GM21515 (cell line): ENCODE measurements around the gene EFEMP2.
A peak's percentile ranks its signal among the peaks of the same experiment; 100 is the strongest.
"Not testable (repeated sequence)": the region's sequence is repeated elsewhere in the genome, so short reads cannot be mapped to it uniquely, and the experiment has no call there.

Experiments
- ATAC-seq: cut with Tn5 transposase; IDR thresholded peaks from one replicate; pipeline ENCODE4 v1.9.1; 2021; ENCODE audit not compliant: unreplicated experiment

Gene EFEMP2

DNA sequence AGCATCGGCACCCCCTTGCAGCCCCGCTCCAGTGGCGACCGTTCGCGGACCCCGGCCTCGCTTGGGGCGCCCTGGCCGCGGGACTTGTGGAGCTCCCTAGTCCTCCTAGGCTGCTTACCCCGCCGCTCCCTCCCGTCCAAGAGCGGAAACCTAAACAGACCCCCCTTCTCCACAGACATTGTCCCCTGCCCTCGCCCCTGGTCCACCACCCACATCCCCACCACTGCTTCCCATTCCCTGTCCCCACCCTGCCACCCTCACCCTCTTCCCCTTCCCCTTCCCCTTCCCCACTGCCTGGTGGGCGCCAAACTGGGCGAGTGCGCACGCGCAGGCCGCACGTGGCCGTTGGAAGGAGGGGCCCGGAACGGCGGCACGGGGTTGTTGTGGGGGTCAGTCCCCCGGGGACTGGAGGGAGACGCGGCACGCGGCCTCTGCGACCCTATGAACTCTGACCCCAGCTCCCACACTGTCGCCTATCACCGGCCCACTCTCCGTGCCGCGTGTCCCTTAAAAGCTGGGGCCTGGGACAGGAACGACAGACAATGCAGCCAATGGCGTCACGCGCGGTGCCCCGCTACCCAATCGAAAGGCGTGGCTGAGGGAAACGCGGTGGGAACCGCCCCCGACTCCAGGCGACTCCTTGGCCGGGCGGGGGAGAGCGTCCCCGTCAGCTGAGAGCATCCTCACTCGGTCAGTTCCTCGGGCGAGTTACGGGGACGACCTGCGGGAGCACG is 39.1 kb downstream of the EFEMP2 start, which contains the start of gene SNX32:
TSS of gene SNX32 (plus strand) at position 667 of the 734 bp plus-strand sequence. CDS start 103 bp downstream, outside the sequence.
- ATAC-seq, result peak; percentile 90

DNA sequence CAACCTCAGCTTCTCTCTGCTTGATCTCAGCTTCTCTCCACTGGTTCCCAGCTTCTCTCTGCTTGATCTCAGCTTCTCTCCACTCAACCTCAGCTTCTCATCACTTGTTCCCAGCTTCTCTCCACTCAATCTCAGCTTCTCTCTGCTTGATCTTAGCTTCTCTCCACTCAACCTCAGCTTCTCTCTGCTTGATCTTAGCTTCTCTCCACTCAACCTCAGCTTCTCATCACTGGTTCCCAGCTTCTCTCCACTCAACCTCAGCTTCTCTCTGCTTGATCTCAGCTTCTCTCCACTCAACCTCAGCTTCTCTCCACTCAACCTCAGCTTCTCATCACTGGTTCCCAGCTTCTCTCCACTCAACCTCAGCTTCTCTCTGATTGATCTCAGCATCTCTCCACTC is 40.4 kb downstream of the EFEMP2 start:
- ATAC-seq, result not testable (repeated sequence)

DNA sequence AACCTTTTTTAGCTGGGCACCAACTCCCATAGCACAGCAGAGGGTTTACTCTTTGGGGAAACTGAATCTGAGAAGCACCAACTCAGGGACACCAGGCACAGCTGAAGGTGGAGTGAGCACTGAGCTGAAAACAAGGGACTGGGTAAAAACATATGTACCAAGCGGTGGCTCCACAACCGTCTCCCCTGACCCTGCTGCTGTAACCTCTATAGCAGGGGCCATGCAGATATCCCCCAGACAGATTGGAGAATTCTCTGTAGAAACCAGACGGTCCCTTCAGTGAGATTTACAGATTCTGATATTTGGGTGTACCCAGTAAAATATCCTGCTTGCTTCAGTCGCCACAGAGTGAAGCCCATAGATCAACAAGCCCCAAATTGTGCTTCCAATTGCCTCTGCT is 43.1 kb downstream of the EFEMP2 start:
- no peak for ATAC-seq

DNA sequence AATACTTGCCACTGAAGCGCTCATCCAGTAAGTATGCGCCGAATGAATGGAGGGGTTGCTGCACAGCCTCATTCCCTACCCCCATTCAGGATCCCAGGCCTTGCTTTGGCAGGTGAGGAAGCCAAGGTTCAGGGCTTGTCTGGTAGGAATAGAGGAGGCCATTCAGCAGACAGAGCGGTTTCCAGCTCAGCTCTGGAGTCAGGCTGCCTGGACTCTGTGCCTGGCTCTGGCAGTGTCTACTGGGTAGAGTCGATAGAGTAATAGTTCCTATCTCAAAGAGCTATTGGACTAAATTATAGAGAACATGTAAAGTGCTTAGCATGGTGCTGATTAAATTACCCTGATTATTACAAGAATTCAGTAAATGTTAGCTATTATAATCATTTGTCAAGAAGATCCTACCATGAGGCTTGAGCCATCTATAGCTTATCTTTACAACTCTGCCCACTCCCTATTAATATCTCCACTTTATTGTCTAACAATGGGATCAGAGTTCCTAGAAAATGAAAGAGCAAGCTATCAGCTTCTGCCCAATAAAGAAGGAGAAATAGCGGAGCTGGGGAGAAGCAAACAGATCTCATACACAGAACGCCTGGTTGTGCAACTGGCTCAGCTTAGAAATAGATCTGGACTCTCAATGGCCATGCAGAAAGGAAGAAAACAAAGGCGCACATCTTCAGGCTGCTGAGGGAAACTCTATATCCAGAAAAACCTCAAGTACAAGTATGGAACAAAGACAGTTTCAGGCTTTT is 45.4 kb downstream of the EFEMP2 start:
- ATAC-seq, result no peak

DNA sequence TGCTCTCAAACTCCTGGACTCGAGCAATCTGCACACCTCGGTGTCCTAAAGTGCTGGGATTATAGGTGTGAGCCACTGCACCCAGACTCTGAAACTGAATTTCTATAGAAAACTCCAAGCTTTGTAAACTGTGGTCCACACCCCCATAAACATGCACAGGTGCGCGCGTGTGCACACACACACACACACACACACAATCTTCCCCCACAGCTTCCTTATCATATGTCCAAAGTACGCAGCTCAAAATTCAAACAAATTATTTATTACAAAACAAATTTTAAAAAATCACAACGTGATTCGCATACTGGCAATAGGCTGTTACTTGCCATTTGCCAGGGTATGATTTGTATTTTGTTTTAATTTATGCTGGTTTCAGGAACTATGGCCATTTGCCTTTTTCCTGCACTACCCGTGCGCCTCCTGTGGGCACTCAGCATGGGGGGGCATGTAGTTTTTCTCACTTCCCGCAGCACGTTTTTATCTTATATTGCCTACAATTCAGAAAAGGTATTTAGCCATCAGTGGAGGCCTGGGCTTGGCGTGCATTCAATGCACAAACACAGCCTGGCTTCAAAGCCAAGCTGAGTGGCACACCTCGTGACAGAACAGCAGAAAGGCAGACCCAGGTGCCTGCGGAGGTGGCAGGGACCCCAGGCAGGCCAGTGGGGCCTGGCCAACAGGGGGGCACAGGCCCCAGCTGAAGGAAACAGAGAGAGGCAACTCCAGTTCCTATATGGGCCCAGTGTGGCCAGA is 49.6 kb downstream of the EFEMP2 start:
- ATAC-seq, result no peak

DNA sequence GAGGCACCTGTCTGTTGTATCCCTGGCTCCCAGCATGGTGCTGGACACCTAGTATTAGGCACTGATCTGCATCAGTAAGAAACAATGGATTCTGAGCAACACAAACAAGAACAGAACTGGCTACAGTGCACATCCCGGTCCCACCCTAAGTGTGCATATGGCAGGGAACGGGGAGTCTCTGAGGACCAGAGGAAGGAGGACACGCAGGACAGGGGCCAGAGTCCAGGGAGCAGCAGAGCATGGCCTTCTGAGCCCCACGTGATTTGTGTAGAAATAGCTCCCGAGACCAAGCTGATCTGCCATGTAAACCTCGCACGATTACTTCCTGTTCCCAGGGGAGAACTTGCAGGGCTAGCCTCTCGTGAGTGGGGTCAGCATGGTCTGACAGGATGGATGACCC is 51.5 kb downstream of the EFEMP2 start:
- no peak for ATAC-seq

DNA sequence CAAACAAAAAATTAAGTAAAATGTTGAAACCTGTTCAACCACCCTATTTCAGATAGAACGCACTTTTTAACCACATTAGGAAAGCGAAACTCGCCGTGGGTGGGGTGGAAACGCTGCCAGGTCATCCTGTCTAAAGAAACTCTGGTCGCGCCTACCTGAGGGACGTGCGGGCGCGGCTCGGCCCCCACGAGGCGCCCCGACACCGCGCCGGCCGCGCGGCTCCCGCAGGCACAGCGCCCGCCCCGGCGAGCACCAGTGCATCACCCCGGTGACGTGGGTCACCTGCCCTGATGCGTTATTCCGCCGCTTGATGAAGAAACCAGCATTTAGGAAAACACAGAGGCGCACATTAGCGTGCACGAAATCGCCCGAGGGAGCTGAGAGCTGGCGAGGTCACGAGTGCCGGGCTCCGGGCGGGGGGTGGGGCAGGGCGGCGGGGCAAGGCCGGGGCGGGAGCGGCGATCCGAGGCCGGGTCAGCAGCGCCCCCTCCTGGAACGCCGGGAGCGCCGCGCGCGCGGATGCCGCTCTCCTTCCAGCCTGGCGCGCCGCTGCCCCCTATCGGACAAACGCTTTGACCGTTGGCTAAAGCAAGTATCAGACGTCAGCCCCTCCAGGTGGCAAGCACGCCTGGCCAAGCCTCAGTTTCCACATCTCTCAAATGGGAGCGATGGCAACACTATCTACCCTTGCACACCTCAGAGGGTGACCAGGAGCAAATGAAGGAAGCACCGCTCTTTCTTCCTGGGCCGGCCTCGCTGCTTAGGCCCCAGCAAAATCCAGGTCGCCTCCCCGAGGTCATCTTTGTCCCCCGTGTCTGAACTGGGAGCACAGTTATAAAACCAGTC is 54.5 kb downstream of the EFEMP2 start:
- peak; percentile 69 for ATAC-seq

DNA sequence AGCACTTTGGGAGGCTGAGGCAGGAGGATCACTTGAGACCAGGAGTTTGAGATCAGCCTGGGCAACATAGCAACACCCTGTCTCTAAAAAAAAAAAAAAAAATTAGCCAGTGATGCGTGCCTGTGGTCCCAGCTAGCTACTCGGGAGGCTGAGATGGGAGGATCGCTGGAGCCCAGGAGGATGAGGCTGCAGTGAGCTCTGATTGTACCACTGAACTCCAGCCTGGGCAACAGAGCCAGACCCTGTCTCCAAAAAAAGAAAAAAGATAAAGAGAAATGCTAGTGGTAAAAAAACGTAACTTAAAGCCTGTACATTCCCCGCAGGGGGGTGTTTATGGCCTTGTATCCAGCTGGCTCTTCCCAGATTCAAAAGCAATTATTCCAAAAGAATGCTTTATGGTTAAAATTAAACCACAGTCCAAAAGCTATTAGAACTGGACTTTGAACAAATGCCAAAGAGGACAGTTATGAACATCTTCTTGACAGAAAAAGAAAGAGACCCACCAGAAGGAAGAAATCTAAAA is 55.2 kb downstream of the EFEMP2 start:
- ATAC-seq, result no peak

DNA sequence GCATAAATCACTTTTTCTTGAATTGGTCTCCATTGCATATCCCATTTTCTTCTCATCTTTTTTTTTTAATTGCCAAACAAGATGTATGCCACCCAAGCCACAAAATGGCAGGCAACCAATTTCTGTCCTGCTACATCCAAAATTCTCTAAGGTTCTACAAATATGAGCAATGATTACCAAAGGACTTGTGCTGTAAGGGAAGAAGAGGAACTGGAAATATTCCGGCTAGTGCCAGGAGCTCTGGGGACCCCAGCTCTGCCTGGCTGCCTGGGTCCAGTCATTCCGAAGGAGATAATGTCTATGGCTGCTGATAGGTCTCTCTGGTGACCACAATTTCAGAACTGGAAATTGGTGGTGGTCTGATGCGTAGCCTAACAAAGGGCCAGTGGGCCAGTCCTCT is 55.9 kb downstream of the EFEMP2 start:
- ATAC-seq, result no peak
